Heart right ventricle (tissue), 16 donors: ENCODE results near the gene FTO. TPM values are rescaled to one million over a fixed set of nuclear protein-coding genes. Genes with fewer than 3 reads are reported as not detected.

Source experiments
- ATAC-seq, 8 donors: fragments of 200-7000 bp; cut with Tn5 transposase; one replicate each; pipeline ENCODE4 v1.9.1; 2020; ENCODE audit warnings: mild to moderate bottlenecking in 8 of 8, moderate library complexity in 8 of 8, moderate number of reproducible peaks in 1 of 8
- DNase-seq, 2 donors: peaks; one replicate each; pipeline ENCODE4 v3.0.0-alpha.2; 2020
- H3K27ac ChIP-seq, 10 donors: fragments of 200-600 bp; sonication (generic) in 2 of 10; one replicate each; pipeline versions ENCODE4 v1.5.0 to v1.8.0; 2020 to 2022; ENCODE audit warnings: mild to moderate bottlenecking in 3 of 10
- H3K27me3 ChIP-seq, 7 donors: fragments of 200-600 bp; one replicate each; pipeline ENCODE4 v1.8.0; 2021 to 2022; ENCODE audit warnings: mild to moderate bottlenecking in 2 of 7
- H3K36me3 ChIP-seq, 9 donors: fragments of 200-600 bp; sonication (generic) in 1 of 9; one replicate each; pipeline versions ENCODE4 v1.5.0 to v1.8.0; 2020 to 2022; ENCODE audit warnings: mild to moderate bottlenecking in 2 of 9
- H3K4me1 ChIP-seq, 9 donors: fragments of 200-600 bp; sonication (generic) in 1 of 9; one replicate each; pipeline versions ENCODE4 v1.5.0 to v1.8.0; 2020 to 2022; ENCODE audit warnings: mild to moderate bottlenecking in 4 of 9
- H3K4me3 ChIP-seq, 10 donors: fragments of 200-600 bp; sonication (generic) in 2 of 10; one replicate each; pipeline versions ENCODE4 v1.5.0 to v1.8.0; 2020 to 2022; ENCODE audit warnings: mild to moderate bottlenecking in 7 of 10, moderate library complexity in 2 of 10
- H3K9me3 ChIP-seq, 11 donors: fragments of 200-600 bp in 10 of 11; sonication (generic) in 2 of 11; one replicate each; pipeline versions ENCODE4 v1.5.0 to v1.8.0; 2013 to 2022; ENCODE audit warnings: mild to moderate bottlenecking in 2 of 11, control low read depth in 1 of 11, moderate library complexity in 1 of 11
- WGBS, 2 donors: extraction: QIAGEN DNeasy Blood & Tissue Kit; methylation state at CpG; one replicate each; pipeline ENCODE4 v1.1.7; 2013; ENCODE audit warnings: inconsistent platforms in 1 of 2; 5-methylcytosine and 5-hydroxymethylcytosine counted together
- intact Hi-C, 10 donors: fragments of 100-400 bp; cut with DNase I; formaldehyde crosslinking; loops; one replicate each; pipeline versions ENCODE4 v1.11.1 to v1.14.2; 2022
- polyA plus RNA-seq, 2 donors: library from polyadenylated mRNA; stranded (reverse); fragments of 200-250 nt; gene quantifications; one replicate each; pipeline ENCODE4 v1.2.3, GENCODE V29; 2013
- total RNA-seq, 10 donors: library from RNA; stranded (reverse); fragmentation: NEBNext Ultra II Directional in 3 of 10; extraction: Animal tissue kit (Norgen Biotek cat#: 25700) in 3 of 10; gene quantifications; one replicate each; pipeline versions ENCODE4 v1.2.1 to v1.2.4, GENCODE V29; 2021 to 2023
- TF ChIP-seq, protein P1 (sequence below), 9 donors: fragments of 200-600 bp; sonication (generic) in 2 of 9; IDR thresholded peaks; one replicate each; pipeline versions ENCODE4 v1.5.0 to v1.8.0; 2021 to 2022; ENCODE audit warnings: antibody characterized with exemption in 9 of 9, mild to moderate bottlenecking in 5 of 9, moderate library complexity in 1 of 9
- donor health status: Arrhythmogenic right ventricular cardiomyopathy.
- donor health status: ischemic (EF 13 %, LVEDD 7.1; RV severe dilation, severe dysfunction).
- donor health status: healthy with polysubstance abuse.
- donor health status: DM: no; HTN: yes; CAD: no.
- donor health status: DM: no; HTN: no; CAD: no.
- donor health status: ischemic (EF 25% LVEDD 6.9; RV normal size, moderate dysfunction).
- donor health status: ischemic (EF 25% LVEDD 5.7; RV mildly dilated, moderate dysfunction).
- donor health status: healthy.
- donor health status: DM: yes; HTN: yes; CAD: no.
- donor health status: Ischemic cardiomyopathy.
- donor health status: ischemic (EF 35%, LVEDD 5.7; RV mildly dilated, moderate dysfunction).
- donor health status: nonischemic (EF 11% LVEDD 7.7; RV severe dilation, severe dysfunction).
- donor health status: DM: yes; HTN: yes; CAD: no.
- donor health status: PGD.
- donor health status: ischemic (EF 29% LVEDD 5.4; RV normal size, mild dysfunction).
- donor health status: nonischemic (EF 23%, LVEDD 6.1; RV moderate dilation, normal function).

The FTO gene
- total and polyA plus RNA-seq, 12 donors, result 8.5 to 103 (median 90.0) TPM

DNA sequence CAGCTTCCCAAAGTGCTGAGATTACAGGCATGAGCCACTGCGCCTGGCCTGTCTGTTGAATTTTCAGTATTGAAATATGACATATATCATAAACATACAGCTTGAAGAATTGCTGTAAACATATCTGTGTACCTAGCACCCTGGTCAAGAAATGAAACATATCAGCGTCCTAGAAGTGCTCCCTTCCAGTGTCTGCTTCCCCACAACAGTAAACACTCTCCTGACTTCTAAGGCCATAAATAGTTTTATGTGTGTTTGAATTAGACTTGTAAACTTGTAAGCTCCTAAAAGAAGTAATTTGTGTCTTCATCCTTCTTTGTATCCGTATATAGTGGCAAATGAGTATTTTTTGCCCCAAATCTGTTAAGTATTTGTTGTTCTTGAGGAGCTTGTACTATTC is 132.2 kb downstream of the FTO start:
- Histone ChIP-seq H3K27me3 (no peaks in the 10 kb centered on the region), H3K27ac (no peak overlapping the region), H3K36me3 (peaks cover 0 to 13% (median 0%) of the 10 kb centered on the region in 9 donors), H3K4me3 (no peak overlapping the region), H3K4me1 (peaks cover 0 to 7% (median 0%) of the 10 kb centered on the region in 9 donors), H3K9me3 (no peaks in the 10 kb centered on the region)
- 96 to 99% methylated on average over 3 of the region's 3 CpGs for WGBS, 2 donors
- intact Hi-C loops, result no loop called here
- TF ChIP-seq, protein P1, sequence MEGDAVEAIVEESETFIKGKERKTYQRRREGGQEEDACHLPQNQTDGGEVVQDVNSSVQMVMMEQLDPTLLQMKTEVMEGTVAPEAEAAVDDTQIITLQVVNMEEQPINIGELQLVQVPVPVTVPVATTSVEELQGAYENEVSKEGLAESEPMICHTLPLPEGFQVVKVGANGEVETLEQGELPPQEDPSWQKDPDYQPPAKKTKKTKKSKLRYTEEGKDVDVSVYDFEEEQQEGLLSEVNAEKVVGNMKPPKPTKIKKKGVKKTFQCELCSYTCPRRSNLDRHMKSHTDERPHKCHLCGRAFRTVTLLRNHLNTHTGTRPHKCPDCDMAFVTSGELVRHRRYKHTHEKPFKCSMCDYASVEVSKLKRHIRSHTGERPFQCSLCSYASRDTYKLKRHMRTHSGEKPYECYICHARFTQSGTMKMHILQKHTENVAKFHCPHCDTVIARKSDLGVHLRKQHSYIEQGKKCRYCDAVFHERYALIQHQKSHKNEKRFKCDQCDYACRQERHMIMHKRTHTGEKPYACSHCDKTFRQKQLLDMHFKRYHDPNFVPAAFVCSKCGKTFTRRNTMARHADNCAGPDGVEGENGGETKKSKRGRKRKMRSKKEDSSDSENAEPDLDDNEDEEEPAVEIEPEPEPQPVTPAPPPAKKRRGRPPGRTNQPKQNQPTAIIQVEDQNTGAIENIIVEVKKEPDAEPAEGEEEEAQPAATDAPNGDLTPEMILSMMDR (IDR thresholded peaks at IDR 0.05), result no peak
- no peak for DNase-seq
- no peak for ATAC-seq

DNA sequence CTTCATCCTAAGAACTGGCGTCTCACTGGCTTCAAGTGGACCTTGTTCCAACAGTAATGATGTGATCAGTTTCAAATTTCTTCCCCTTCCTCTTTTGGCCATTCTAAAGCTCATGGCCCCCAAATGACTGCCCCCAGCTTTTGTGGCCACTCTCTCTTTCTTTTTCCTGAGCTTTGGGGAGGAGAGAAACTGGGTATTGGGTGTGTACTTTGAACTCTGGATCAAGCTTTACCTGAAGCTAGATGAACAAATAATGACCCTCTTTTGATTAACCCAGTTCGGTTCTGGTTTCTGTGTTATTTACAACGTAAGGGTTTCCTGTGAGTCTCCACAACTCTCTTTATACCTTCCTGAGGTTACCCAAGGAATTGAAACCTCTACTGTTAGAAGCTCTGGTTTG is 132.7 kb downstream of the FTO start:
- Histone ChIP-seq H3K27ac (no peak overlapping the region), H3K4me1 (peaks cover 0 to 7% (median 0%) of the 10 kb centered on the region in 9 donors), H3K9me3 (no peaks in the 10 kb centered on the region), H3K4me3 (no peak overlapping the region), H3K36me3 (peaks cover 0 to 13% (median 0%) of the 10 kb centered on the region in 9 donors), H3K27me3 (no peaks in the 10 kb centered on the region)
- ATAC-seq, result no peak
- intact Hi-C loops, result no loop called here
- WGBS, 2 donors, result 94 to 95% methylated on average over 3 of the region's 3 CpGs
- TF ChIP-seq, protein P1 (IDR thresholded peaks at IDR 0.05), result no peak
- no peak for DNase-seq

DNA sequence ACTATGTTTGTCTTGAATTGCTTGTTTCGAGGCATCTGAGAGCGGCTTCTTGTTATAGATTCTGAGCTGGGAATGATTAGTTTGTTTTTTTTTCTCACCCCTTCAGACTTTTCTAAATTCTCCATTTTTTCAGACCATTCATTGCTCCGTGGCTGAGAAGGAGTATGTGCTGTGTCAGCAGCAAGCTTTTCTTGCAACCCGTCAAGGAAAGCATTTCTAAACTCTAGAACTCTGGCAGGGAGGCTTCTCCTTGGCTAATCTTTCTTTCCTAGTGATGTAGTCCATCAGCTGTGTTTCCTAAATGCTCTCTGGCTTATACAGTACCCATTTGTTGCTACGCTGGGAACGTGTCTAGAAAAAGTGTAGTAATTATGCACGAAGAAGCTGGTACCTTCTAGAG is 133.5 kb downstream of the FTO start:
- TF ChIP-seq, protein P1 (IDR thresholded peaks at IDR 0.05), result no peak
- Histone ChIP-seq H3K4me3 (no peak overlapping the region), H3K9me3 (no peaks in the 10 kb centered on the region), H3K27ac (no peak overlapping the region), H3K4me1 (peaks cover 0 to 7% (median 0%) of the 10 kb centered on the region in 9 donors), H3K27me3 (no peaks in the 10 kb centered on the region), H3K36me3 (peaks cover 0 to 13% (median 0%) of the 10 kb centered on the region in 9 donors)
- WGBS, 2 donors, result 85 to 91% methylated on average over 7 of the region's 7 CpGs
- intact Hi-C loops, result no loop called here
- DNase-seq (no peak), ATAC-seq (no peak)

DNA sequence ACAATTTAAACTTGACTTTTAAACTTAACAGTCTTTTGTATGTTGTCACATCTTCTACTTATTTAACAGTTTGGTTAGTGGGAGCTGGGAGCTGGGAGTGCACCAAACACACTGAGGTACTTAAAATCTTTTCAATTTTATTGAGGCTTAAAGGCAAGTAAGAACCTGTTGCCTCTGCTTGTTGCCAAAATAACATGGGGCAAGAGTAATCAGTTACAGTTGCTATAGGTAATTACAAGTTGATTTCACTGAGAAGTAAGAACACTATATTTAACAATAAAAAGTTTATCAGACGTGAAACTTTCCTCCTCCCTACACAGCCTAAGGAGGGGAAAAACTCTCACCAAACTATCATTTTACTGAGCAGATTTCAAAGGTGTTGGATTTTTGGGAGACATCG is 135.2 kb downstream of the FTO start:
- no peak overlapping the region for H3K27ac ChIP-seq
- no peak overlapping the region for H3K4me3 ChIP-seq
- H3K4me1 ChIP-seq, result peaks cover 0 to 7% (median 0%) of the 10 kb centered on the region in 9 donors
- ATAC-seq, result no peak
- no peaks in the 10 kb centered on the region for H3K27me3 ChIP-seq
- 90 to 93% methylated on average over 2 of the region's 2 CpGs for WGBS, 2 donors
- H3K9me3 ChIP-seq, result no peaks in the 10 kb centered on the region
- H3K36me3 ChIP-seq, result peaks cover 0 to 5% (median 0%) of the 10 kb centered on the region in 9 donors
- no peak for DNase-seq
- intact Hi-C loops, result no loop called here
- TF ChIP-seq, protein P1 (IDR thresholded peaks at IDR 0.05), result no peak
